HCT116 (cell line): ENCODE data around the gene OR5H14. TPM values are rescaled to one million over a fixed set of nuclear protein-coding genes. Genes with fewer than 3 reads are reported as not detected.
"Not testable (repeated sequence)": the region's sequence is repeated elsewhere in the genome, so short reads cannot be mapped to it uniquely, and the experiment has no call there.

ENCODE experiments used
- ATAC-seq: fragments of 200-7000 bp; cut with Tn5 transposase; 2 replicates; pipeline ENCODE4 v1.9.1; 2020; ENCODE audit warnings: mild to moderate bottlenecking, moderate library complexity
- BruUV-seq: library from RNA; stranded (reverse); fragments of 400-500 nt; replicated peaks from 2 replicates; lab custom pipeline; 2021; lab: Mats Ljungman, UMichigan
- CTCF ChIA-PET: fragments of 300-600 bp; sonication (Branson Sonifier 250); formaldehyde crosslinking; loops from one replicate; lab custom pipeline; 2021; ENCODE audit warnings: antibody characterized with exemption; lab: Charles Lee
- POLR2A ChIA-PET: fragments of 300-600, 350-600 bp; sonication (Branson Sonifier 250); formaldehyde crosslinking; loops from one replicate; lab custom pipeline; 2021; ENCODE audit warnings: antibody characterized with exemption; lab: Charles Lee
- RAD21 ChIA-PET, 2 experiments: fragments of 300-600 bp; sonication (Branson Sonifier 250); formaldehyde crosslinking; loops; one replicate each; lab custom pipeline; 2023; ENCODE audit warnings: low total read pairs in 2 of 2; ENCODE audit not compliant: uncharacterized antibody in 2 of 2, unreplicated experiment in 2 of 2, low non-redundant PET in 1 of 2; lab: Charles Lee
- DNase-seq: peaks from one replicate; pipeline ENCODE4 v3.0.0-alpha.2; 2010; ENCODE audit warnings: low read depth, low spot score
- H2AFZ ChIP-seq: fragments of 200-600 bp; shearing (Covaris generic), sonication (generic); 2 replicates; pipeline ENCODE4 v1.6.1; 2017; ENCODE audit warnings: low read depth, mixed run types, mixed read lengths, antibody characterized with exemption, low read length; ENCODE audit not compliant: poor library complexity, severe bottlenecking
- H3K27ac ChIP-seq: 2 replicates; pipeline ENCODE4 v1.5.1; 2012; ENCODE audit warnings: low read depth, low read length
- H3K27me3 ChIP-seq: fragments of 200-600 bp; sonication (generic); 2 replicates; pipeline ENCODE4 v1.6.1; 2016; ENCODE audit warnings: mixed run types, low read length, mixed read lengths; ENCODE audit not compliant: insufficient read depth
- H3K36me3 ChIP-seq, 2 experiments: fragments of 200-500 bp in 1 of 2; fragments of 200-600 bp in 1 of 2; sonication (Bioruptor generic) in 1 of 2; sonication (generic) in 1 of 2; 2 replicates each; pipeline versions ENCODE4 v1.5.1 to v1.6.1; 2014 to 2016; ENCODE audit warnings: low read length in 2 of 2, inconsistent platforms in 1 of 2, mixed read lengths in 1 of 2, mixed run types in 1 of 2; ENCODE audit not compliant: insufficient read depth in 2 of 2, control insufficient read depth in 1 of 2
- H3K4me1 ChIP-seq, 2 experiments: fragments of 200-600 bp in 1 of 2; sonication (generic) in 1 of 2; 2 replicates each; pipeline versions ENCODE4 v1.5.1 to v1.6.1; 2012 to 2017; ENCODE audit warnings: low read length in 2 of 2, inconsistent platforms in 1 of 2, mild to moderate bottlenecking in 1 of 2, mixed read lengths in 1 of 2, mixed run types in 1 of 2, moderate library complexity in 1 of 2; ENCODE audit not compliant: insufficient read depth in 2 of 2, control insufficient read depth in 1 of 2
- H3K4me2 ChIP-seq: fragments of 200-600 bp; sonication (generic); 2 replicates; pipeline ENCODE4 v1.6.1; 2017; ENCODE audit warnings: mixed run types, low read length, mixed read lengths
- H3K4me3 ChIP-seq, 2 experiments: fragments of 200-600 bp in 1 of 2; sonication (generic) in 1 of 2; replicated peaks in 1 of 2; 2 replicates each; pipeline ENCODE4 v1.5.1; 2011 to 2016; ENCODE audit warnings: low read length in 2 of 2, control low read depth in 1 of 2, low read depth in 1 of 2, mild to moderate bottlenecking in 1 of 2, mixed read lengths in 1 of 2, mixed run types in 1 of 2
- H3K79me2 ChIP-seq: fragments of 200-600 bp; sonication (generic); 2 replicates; pipeline ENCODE4 v1.6.1; 2017; ENCODE audit warnings: mild to moderate bottlenecking, mixed run types, low read length, moderate library complexity, mixed read lengths; ENCODE audit not compliant: insufficient read depth
- H3K9ac ChIP-seq: fragments of 200-600 bp; sonication (generic); 2 replicates; pipeline ENCODE4 v1.6.1; 2016; ENCODE audit warnings: low read length, mixed read lengths
- H3K9me2 ChIP-seq: fragments of 200-600 bp; sonication (generic), shearing (Covaris generic); 2 replicates; pipeline ENCODE4 v1.6.1; 2017; ENCODE audit warnings: mixed run types, mild to moderate bottlenecking, moderate library complexity; ENCODE audit not compliant: insufficient read depth
- H3K9me3 ChIP-seq, 2 experiments: fragments of 200-500 bp in 1 of 2; fragments of 200-600 bp in 1 of 2; sonication (Bioruptor generic) in 1 of 2; sonication (generic) in 1 of 2; 2 replicates each; pipeline ENCODE4 v1.6.1; 2014 to 2017; ENCODE audit warnings: low read length in 2 of 2, mixed read lengths in 2 of 2, inconsistent platforms in 1 of 2, low read depth in 1 of 2, mild to moderate bottlenecking in 1 of 2, mixed run types in 1 of 2, moderate library complexity in 1 of 2; ENCODE audit not compliant: control insufficient read depth in 1 of 2, insufficient read depth in 1 of 2
- H4K20me1 ChIP-seq: fragments of 200-600 bp; sonication (generic), shearing (Covaris generic); 2 replicates; pipeline ENCODE4 v1.6.1; 2017; ENCODE audit warnings: mixed run types, mild to moderate bottlenecking, moderate library complexity; ENCODE audit not compliant: insufficient read depth
- ATF3 ChIP-seq: IDR thresholded peaks from 2 replicates; pipeline ENCODE4 v1.6.1; 2012
- CBX3 ChIP-seq: IDR thresholded peaks from 2 replicates; pipeline ENCODE4 v1.6.1; 2012; ENCODE audit warnings: low read depth
- EGR1 ChIP-seq: IDR thresholded peaks from 2 replicates; pipeline ENCODE4 v1.6.1; 2012; ENCODE audit warnings: low read depth
- EZH2phosphoT487 ChIP-seq: fragments of 200-600 bp; IDR thresholded peaks from 2 replicates; pipeline ENCODE4 v1.6.1; 2018; ENCODE audit warnings: antibody characterized with exemption, borderline replicate concordance
- FOSL1 ChIP-seq: IDR thresholded peaks from 2 replicates; pipeline ENCODE4 v1.6.1; 2012; ENCODE audit warnings: low read depth
- JUND ChIP-seq: IDR thresholded peaks from 2 replicates; pipeline ENCODE4 v1.6.1; 2012
- RAD21 ChIP-seq: IDR thresholded peaks from 2 replicates; pipeline ENCODE4 v1.6.1; 2012; ENCODE audit warnings: low read depth, mild to moderate bottlenecking
- SRF ChIP-seq: IDR thresholded peaks from 2 replicates; pipeline ENCODE4 v1.6.1; 2012; ENCODE audit warnings: low read depth
- TCF7L2 ChIP-seq: IDR thresholded peaks from 2 replicates; pipeline ENCODE4 v1.7.0; 2011; ENCODE audit warnings: borderline replicate concordance, inconsistent platforms; ENCODE audit not compliant: insufficient read depth, insufficient read length; ENCODE audit errors: extremely low read depth
- ZNF274 ChIP-seq: fragments of 200-500 bp; sonication (Bioruptor generic); IDR thresholded peaks from 2 replicates; pipeline ENCODE4 v1.6.1; 2014; ENCODE audit warnings: mild to moderate bottlenecking, low read depth, low read length, inconsistent platforms
- intact Hi-C: fragments of 100-400 bp; cut with micrococcal nuclease; formaldehyde crosslinking; loops from 2 replicates; pipeline ENCODE4 v1.10.0; 2022
- total RNA-seq: library from RNA; stranded (reverse); gene quantifications from one replicate; pipeline ENCODE4 v1.2.1, GENCODE V29; 2021; ENCODE audit not compliant: unreplicated experiment
- TF ChIP-seq, protein P1 (sequence below): IDR thresholded peaks from 2 replicates; pipeline ENCODE4 v1.6.1; 2011; ENCODE audit warnings: mild to moderate bottlenecking, low read length, moderate library complexity; ENCODE audit not compliant: insufficient replicate concordance; ENCODE audit errors: extremely low read depth
- TF ChIP-seq, protein P2 (sequence below): IDR thresholded peaks from 2 replicates; pipeline ENCODE4 v1.6.1; 2012

Gene OR5H14
- total RNA-seq, 1 experiment from 2014 or later: not detected

DNA sequence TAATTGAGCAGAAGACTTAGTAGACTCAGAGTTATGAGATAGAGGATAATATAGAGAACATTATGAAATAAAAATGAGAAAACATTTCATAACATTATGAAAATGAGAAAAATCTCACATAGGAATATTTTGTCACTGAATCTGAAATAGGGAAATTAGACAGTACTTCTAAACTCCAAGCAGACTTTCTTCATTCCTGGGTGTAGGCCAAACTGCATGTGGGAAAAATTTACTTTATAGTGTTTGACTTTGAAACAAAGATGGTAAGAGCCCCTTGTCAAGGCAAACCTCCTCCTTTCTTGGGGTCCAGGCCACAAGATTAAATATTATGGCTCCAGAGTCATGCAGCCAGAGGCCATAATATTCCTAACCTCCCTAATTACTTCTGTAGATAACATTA is 6.7 kb upstream of the OR5H14 start:
- no peaks in the 10 kb centered on the region for H3K79me2 ChIP-seq
- no peak overlapping the region for H3K9ac ChIP-seq
- RAD21 ChIA-PET: no interaction called here
- no peak for TF ChIP-seq CBX3
- TF ChIP-seq EGR1: no peak
- TF ChIP-seq, protein P1, sequence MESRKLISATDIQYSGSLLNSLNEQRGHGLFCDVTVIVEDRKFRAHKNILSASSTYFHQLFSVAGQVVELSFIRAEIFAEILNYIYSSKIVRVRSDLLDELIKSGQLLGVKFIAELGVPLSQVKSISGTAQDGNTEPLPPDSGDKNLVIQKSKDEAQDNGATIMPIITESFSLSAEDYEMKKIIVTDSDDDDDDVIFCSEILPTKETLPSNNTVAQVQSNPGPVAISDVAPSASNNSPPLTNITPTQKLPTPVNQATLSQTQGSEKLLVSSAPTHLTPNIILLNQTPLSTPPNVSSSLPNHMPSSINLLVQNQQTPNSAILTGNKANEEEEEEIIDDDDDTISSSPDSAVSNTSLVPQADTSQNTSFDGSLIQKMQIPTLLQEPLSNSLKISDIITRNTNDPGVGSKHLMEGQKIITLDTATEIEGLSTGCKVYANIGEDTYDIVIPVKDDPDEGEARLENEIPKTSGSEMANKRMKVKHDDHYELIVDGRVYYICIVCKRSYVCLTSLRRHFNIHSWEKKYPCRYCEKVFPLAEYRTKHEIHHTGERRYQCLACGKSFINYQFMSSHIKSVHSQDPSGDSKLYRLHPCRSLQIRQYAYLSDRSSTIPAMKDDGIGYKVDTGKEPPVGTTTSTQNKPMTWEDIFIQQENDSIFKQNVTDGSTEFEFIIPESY: no peak
- TF ChIP-seq, all 23 proteins: peak for 0
- CTCF ChIA-PET: no interaction called here
- H2AFZ ChIP-seq: no peak overlapping the region
- POLR2A ChIA-PET: no interaction called here
- H3K27me3 ChIP-seq: no peaks in the 10 kb centered on the region; the same call in 1 of the 2 replicates
- no peaks in the 10 kb centered on the region for H3K9me3 ChIP-seq
- DNase-seq (no peak), ATAC-seq (no peak)
- H3K4me3 ChIP-seq: no peak overlapping the region
- H3K9me2 ChIP-seq: no peaks in the 10 kb centered on the region
- BruUV-seq: no TSS peak
- no peaks in the 10 kb centered on the region for H3K36me3 ChIP-seq
- H4K20me1 ChIP-seq: no peaks in the 10 kb centered on the region
- intact Hi-C loops: loop anchor here (1.0 kb wide), 1 partner anchor 43 kb away; no protein-coding TSS in a partner anchor
- no peak overlapping the region for H3K4me2 ChIP-seq
- no peak overlapping the region for H3K27ac ChIP-seq
- H3K4me1 ChIP-seq: no peaks in the 10 kb centered on the region

DNA sequence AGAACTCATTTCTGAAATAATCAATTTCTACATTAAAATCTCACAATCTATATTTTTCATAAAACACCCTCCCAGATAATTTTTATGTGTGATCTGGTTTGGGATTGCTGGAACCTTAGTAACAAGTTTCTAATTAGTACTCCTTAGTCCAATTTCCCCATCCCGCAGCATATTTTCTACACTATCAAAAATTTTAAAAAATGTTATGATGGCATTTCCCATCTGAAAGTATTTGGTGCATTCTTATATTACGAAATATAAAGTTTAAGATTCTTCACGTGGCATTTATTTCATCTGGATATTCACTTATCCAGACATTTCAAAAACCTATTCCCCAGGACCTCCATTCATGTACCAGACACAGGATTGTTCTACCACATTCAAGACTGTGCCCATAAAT is 1.5 kb downstream of the OR5H14 start:
- no TSS peak for BruUV-seq
- Histone ChIP-seq H3K36me3 (no peaks in the 10 kb centered on the region), H3K9ac (no peak overlapping the region), H3K79me2 (no peaks in the 10 kb centered on the region), H3K27me3 (no peaks in the 10 kb centered on the region), H4K20me1 (no peaks in the 10 kb centered on the region), H3K9me2 (no peaks in the 10 kb centered on the region), H3K27ac (no peak overlapping the region), H3K4me1 (peaks cover 0 to 12% of the 10 kb centered on the region in 2 experiments; a peak in 2 of 4 replicates), H3K4me2 (no peak overlapping the region), H3K4me3 (no peak overlapping the region), H3K9me3 (no peaks in the 10 kb centered on the region), H2AFZ (no peak overlapping the region)
- intact Hi-C loops: no loop called here
- DNase-seq (no peak), ATAC-seq (no peak)
- CTCF ChIA-PET: no interaction called here
- RAD21 ChIA-PET: no interaction called here
- POLR2A ChIA-PET: no interaction called here
- no peak for TF ChIP-seq ATF3
- TF ChIP-seq FOSL1: no peak
- TF ChIP-seq TCF7L2: no peak
- no peak for TF ChIP-seq SRF
- no peak for TF ChIP-seq EZH2phosphoT487
- TF ChIP-seq ZNF274: no peak
- no peak for TF ChIP-seq JUND
- TF ChIP-seq CBX3: no peak
- TF ChIP-seq, protein P2, sequence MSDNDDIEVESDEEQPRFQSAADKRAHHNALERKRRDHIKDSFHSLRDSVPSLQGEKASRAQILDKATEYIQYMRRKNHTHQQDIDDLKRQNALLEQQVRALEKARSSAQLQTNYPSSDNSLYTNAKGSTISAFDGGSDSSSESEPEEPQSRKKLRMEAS: no peak
- no peak for TF ChIP-seq RAD21

GRCh38 chr3:98149456-98149855 is 2.2 kb downstream of the OR5H14 start:
- H3K4me3 ChIP-seq, H2AFZ ChIP-seq, H3K36me3 ChIP-seq, H3K9me3 ChIP-seq, ATAC-seq, BruUV-seq, DNase-seq, intact Hi-C loops, CTCF ChIA-PET, H3K27ac ChIP-seq, H3K9ac ChIP-seq, H3K27me3 ChIP-seq, H3K9me2 ChIP-seq, H4K20me1 ChIP-seq, H3K4me2 ChIP-seq, RAD21 ChIA-PET, POLR2A ChIA-PET, H3K79me2 ChIP-seq: not testable (repeated sequence)
- peaks cover 0 to 12% of the 10 kb centered on the region in 2 experiments; a peak in 2 of 4 replicates for H3K4me1 ChIP-seq
